Ectodermal cell (in vitro differentiated cells): ENCODE results near the gene CENPO.
"Not testable (repeated sequence)": the region's sequence is repeated elsewhere in the genome, so short reads cannot be mapped to it uniquely, and the experiment has no call there.

Source experiments
- H3K27ac ChIP-seq: 2 replicates; pipeline ENCODE4 v1.7.0; 2013; ENCODE audit warnings: mild to moderate bottlenecking, low read depth, low read length; ENCODE audit not compliant: insufficient read depth, poor library complexity, severe bottlenecking
- H3K27me3 ChIP-seq: 2 replicates; pipeline ENCODE4 v1.7.0; 2013; ENCODE audit warnings: mild to moderate bottlenecking, low read length; ENCODE audit not compliant: insufficient read depth, control insufficient read depth, poor library complexity, severe bottlenecking
- H3K36me3 ChIP-seq: one replicate; pipeline ENCODE4 v1.7.0; 2013; ENCODE audit warnings: low read length; ENCODE audit not compliant: control insufficient read depth, insufficient read depth
- H3K4me1 ChIP-seq: one replicate; pipeline ENCODE4 v1.7.0; 2013; ENCODE audit warnings: low read length; ENCODE audit not compliant: control insufficient read depth, insufficient read depth
- H3K4me3 ChIP-seq: 2 replicates; pipeline ENCODE4 v1.7.0; 2013; ENCODE audit warnings: low read depth, low read length, control low read depth; ENCODE audit not compliant: insufficient read depth
- H3K9me3 ChIP-seq: 2 replicates; pipeline ENCODE4 v1.7.0; 2013; ENCODE audit warnings: mild to moderate bottlenecking, low read length, moderate library complexity; ENCODE audit not compliant: control insufficient read depth
- WGBS, 2 experiments: methylation state at CpG; one replicate each; pipeline ENCODE4 v1.1.7; 2013; ENCODE audit warnings: missing lambda C conversion rate in 2 of 2; 5-methylcytosine and 5-hydroxymethylcytosine counted together

CENPO gene

GRCh38 chr2:24785671-24786321 is 7.4 kb upstream of the CENPO start:
- H3K9me3 ChIP-seq: no peaks in the 10 kb centered on the region
- no peaks in the 10 kb centered on the region for H3K27me3 ChIP-seq
- 90 to 95% methylated on average over 6 of the region's 6 CpGs for WGBS, 2 experiments
- H3K4me1 ChIP-seq: no peaks in the 10 kb centered on the region
- no peaks in the 10 kb centered on the region for H3K36me3 ChIP-seq
- H3K4me3 ChIP-seq: no peak overlapping the region
- no peak overlapping the region for H3K27ac ChIP-seq

GRCh38 chr2:24787532-24787931 is 5.7 kb upstream of the CENPO start:
- no peaks in the 10 kb centered on the region for H3K27me3 ChIP-seq
- no peaks in the 10 kb centered on the region for H3K36me3 ChIP-seq
- H3K4me3 ChIP-seq: no peak overlapping the region
- 88 to 91% methylated on average over 2 of the region's 2 CpGs for WGBS, 2 experiments
- peaks cover 13% of the 10 kb centered on the region for H3K4me1 ChIP-seq
- no peak overlapping the region for H3K27ac ChIP-seq
- H3K9me3 ChIP-seq: no peaks in the 10 kb centered on the region

- no peak overlapping the region for H3K27ac ChIP-seq
- H3K4me1 ChIP-seq: peaks cover 13% of the 10 kb centered on the region
- no peaks in the 10 kb centered on the region for H3K36me3 ChIP-seq
- no peaks in the 10 kb centered on the region for H3K27me3 ChIP-seq
- 92% methylated on average over 3 of the region's 3 CpGs for WGBS, 2 experiments
- no peaks in the 10 kb centered on the region for H3K9me3 ChIP-seq
- H3K4me3 ChIP-seq: no peak overlapping the region
Measured at GRCh38 chr2:24788816-24789215, 4.4 kb upstream of the CENPO start.

- WGBS, 2 experiments: 90 to 94% methylated on average over 5 of the region's 5 CpGs
- H3K4me1 ChIP-seq: peaks cover 19% of the 10 kb centered on the region
- no peaks in the 10 kb centered on the region for H3K9me3 ChIP-seq
- H3K27ac ChIP-seq: no peak overlapping the region
- no peaks in the 10 kb centered on the region for H3K36me3 ChIP-seq
- no peak overlapping the region for H3K4me3 ChIP-seq
- no peaks in the 10 kb centered on the region for H3K27me3 ChIP-seq
Measured at GRCh38 chr2:24791452-24791851, 1.8 kb upstream of the CENPO start.

DNA sequence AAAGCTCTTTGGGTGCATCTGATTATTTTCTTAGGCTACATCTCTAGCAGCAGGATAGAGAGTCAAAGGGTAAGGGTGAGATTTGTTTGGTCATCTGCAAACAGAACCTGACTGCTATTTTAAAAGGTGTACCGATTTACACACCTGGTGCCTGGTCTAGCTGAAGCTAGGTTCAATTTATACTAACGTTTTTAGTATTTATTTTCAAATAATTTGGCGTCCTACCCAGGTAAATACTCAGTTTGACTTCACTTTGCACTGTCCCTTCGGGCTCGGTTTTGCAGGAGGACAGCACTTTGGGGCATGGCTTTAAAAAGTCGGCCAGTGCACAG is 717 bp upstream of the CENPO start:
- no peaks in the 10 kb centered on the region for H3K27me3 ChIP-seq
- no peaks in the 10 kb centered on the region for H3K9me3 ChIP-seq
- peak overlapping the region; percentile 98 for H3K27ac ChIP-seq
- H3K4me1 ChIP-seq: peaks cover 19% of the 10 kb centered on the region
- 6 to 8% methylated on average over 6 of the region's 6 CpGs for WGBS, 2 experiments
- peak overlapping the region; percentile 96 for H3K4me3 ChIP-seq
- peaks cover 8% of the 10 kb centered on the region for H3K36me3 ChIP-seq

GRCh38 chr2:24793761-24794435 is 673 bp downstream of the CENPO start:
- Histone ChIP-seq H3K4me3 (peak overlapping the region; percentile 96), H3K27ac (peak overlapping the region; percentile 98), H3K36me3 (peaks cover 15% of the 10 kb centered on the region), H3K27me3 (no peaks in the 10 kb centered on the region), H3K4me1 (peaks cover 19% of the 10 kb centered on the region), H3K9me3 (no peaks in the 10 kb centered on the region)
- 1 to 2% methylated on average over 14 of the region's 14 CpGs for WGBS, 2 experiments

DNA sequence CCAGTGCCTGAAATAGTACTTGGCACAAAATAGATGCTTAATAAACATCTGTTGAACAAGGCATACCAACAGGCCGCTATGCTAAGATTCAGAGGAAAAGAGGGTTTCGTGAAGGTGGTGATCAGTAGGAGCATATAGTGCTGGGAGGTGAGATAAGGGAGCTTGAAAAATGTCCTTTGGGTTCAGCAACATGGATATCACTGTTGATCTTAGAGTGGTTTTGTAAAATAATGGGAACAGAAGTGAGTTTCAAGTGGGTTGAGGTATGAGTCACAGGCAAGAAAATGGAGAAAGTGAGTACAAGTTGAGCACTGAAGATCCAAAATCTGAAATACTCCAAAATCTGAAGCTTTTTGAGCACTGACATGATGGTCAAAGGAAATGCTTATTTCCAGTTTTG is 4.4 kb downstream of the CENPO start:
- 96 to 97% methylated on average over 2 of the region's 2 CpGs for WGBS, 2 experiments
- H3K9me3 ChIP-seq: no peaks in the 10 kb centered on the region
- peaks cover 21% of the 10 kb centered on the region for H3K36me3 ChIP-seq
- H3K4me1 ChIP-seq: peaks cover 6% of the 10 kb centered on the region
- no peaks in the 10 kb centered on the region for H3K27me3 ChIP-seq
- H3K4me3 ChIP-seq: no peak overlapping the region
- no peak overlapping the region for H3K27ac ChIP-seq

DNA sequence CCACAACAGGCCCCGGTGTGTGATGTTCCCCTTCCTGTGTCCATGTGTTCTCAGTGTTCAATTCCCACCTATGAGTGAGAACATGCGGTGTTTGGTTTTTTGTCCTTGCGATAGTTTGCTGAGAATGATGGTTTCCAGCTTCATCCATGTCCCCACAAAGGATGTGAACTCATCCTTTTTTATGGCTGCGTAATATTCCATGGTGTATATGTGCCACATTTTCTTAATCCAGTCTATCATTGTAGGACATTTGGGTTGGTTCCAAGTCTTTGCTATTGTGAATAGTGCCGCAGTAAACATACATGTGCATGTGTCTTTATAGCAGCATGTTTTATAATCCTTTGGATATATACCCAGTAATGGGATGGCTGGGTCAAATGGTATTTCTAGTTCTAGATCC is 7.3 kb downstream of the CENPO start:
- not testable (repeated sequence) for H3K27ac ChIP-seq, H3K27me3 ChIP-seq, H3K4me1 ChIP-seq, H3K4me3 ChIP-seq, H3K9me3 ChIP-seq
- H3K36me3 ChIP-seq: peaks cover 21% of the 10 kb centered on the region
- 80 to 89% methylated on average over 4 of the region's 5 CpGs for WGBS, 2 experiments

GRCh38 chr2:24805811-24806660 is 12.8 kb downstream of the CENPO start:
- WGBS, 2 experiments: 91 to 95% methylated on average over 24 to 25 of the region's 25 CpGs
- H3K4me1 ChIP-seq, H3K4me3 ChIP-seq, H3K9me3 ChIP-seq, H3K27ac ChIP-seq, H3K27me3 ChIP-seq: not testable (repeated sequence)
- peaks cover 16% of the 10 kb centered on the region for H3K36me3 ChIP-seq

GRCh38 chr2:24806661-24807036 is 13.4 kb downstream of the CENPO start:
- no peak overlapping the region for H3K4me3 ChIP-seq
- H3K27ac ChIP-seq: no peak overlapping the region
- no peaks in the 10 kb centered on the region for H3K27me3 ChIP-seq
- no peaks in the 10 kb centered on the region for H3K4me1 ChIP-seq
- H3K9me3 ChIP-seq: no peaks in the 10 kb centered on the region
- H3K36me3 ChIP-seq: peaks cover 16% of the 10 kb centered on the region
